MM.1S (cell line): ENCODE data around the gene ZPR1.

ENCODE experiments used
- DNase-seq: peaks from one replicate; pipeline ENCODE4 v3.0.0-alpha.2; 2015
- H2AFZ ChIP-seq: fragments of 300-600 bp; sonication (generic); 2 replicates; pipeline ENCODE4 v1.6.0; 2016; ENCODE audit warnings: antibody characterized with exemption, low read length
- H3F3A ChIP-seq: fragments of 300-600 bp; sonication (generic); 2 replicates; pipeline ENCODE4 v1.6.1; 2016; ENCODE audit warnings: mild to moderate bottlenecking, antibody characterized with exemption, low read length, moderate library complexity, mixed read lengths; ENCODE audit not compliant: insufficient read depth
- H3K27ac ChIP-seq: fragments of 300-600 bp; sonication (generic); 2 replicates; pipeline ENCODE4 v1.5.1; 2016; ENCODE audit warnings: mild to moderate bottlenecking, low read length
- H3K27me3 ChIP-seq: fragments of 300-600 bp; sonication (generic); replicated peaks from 2 replicates; pipeline ENCODE4 v1.6.0; 2016; ENCODE audit warnings: low read length; ENCODE audit not compliant: insufficient read depth
- H3K36me3 ChIP-seq: fragments of 300-600 bp; sonication (generic); replicated peaks from 2 replicates; pipeline ENCODE4 v1.6.1; 2016; ENCODE audit warnings: mild to moderate bottlenecking, low read length, mixed read lengths; ENCODE audit not compliant: insufficient read depth
- H3K4me1 ChIP-seq: fragments of 300-600 bp; sonication (generic); 2 replicates; pipeline ENCODE4 v1.6.1; 2016; ENCODE audit warnings: low read length, mixed read lengths
- H3K4me2 ChIP-seq: fragments of 300-600 bp; sonication (generic); 2 replicates; pipeline ENCODE4 v1.6.0; 2016; ENCODE audit warnings: low read depth, low read length
- H3K4me3 ChIP-seq: fragments of 300-600 bp; sonication (generic); 2 replicates; pipeline ENCODE4 v1.5.1; 2016; ENCODE audit warnings: low read length, mixed read lengths
- H3K79me2 ChIP-seq: fragments of 300-600 bp; sonication (generic); 2 replicates; pipeline ENCODE4 v1.6.1; 2016; ENCODE audit warnings: mixed run types, low read length, mixed read lengths
- H3K9ac ChIP-seq: fragments of 300-600 bp; sonication (generic); 2 replicates; pipeline ENCODE4 v1.6.1; 2016; ENCODE audit warnings: low read length, mixed read lengths
- H3K9me2 ChIP-seq: fragments of 300-600 bp; sonication (generic); replicated peaks from 2 replicates; pipeline ENCODE4 v1.6.1; 2016; ENCODE audit warnings: mild to moderate bottlenecking, low read length, mixed read lengths; ENCODE audit not compliant: insufficient read depth
- H3K9me3 ChIP-seq: fragments of 300-600 bp; sonication (generic); replicated peaks from 2 replicates; pipeline ENCODE4 v1.6.1; 2016; ENCODE audit warnings: mild to moderate bottlenecking, low read length, mixed read lengths; ENCODE audit not compliant: insufficient read depth
- H4K20me1 ChIP-seq: fragments of 300-600 bp; sonication (generic); 2 replicates; pipeline ENCODE4 v1.6.1; 2016; ENCODE audit warnings: mild to moderate bottlenecking, low read length, moderate library complexity, mixed read lengths; ENCODE audit not compliant: insufficient read depth
- CTCF ChIP-seq: fragments of 300-600 bp; sonication (generic); IDR thresholded peaks from 2 replicates; pipeline ENCODE4 v1.5.1; 2016; ENCODE audit warnings: antibody characterized with exemption, low read length, mixed read lengths
- EZH2 ChIP-seq: fragments of 300-600 bp; sonication (generic); optimal IDR thresholded peaks from 2 replicates; pipeline ENCODE3; 2017; ENCODE audit warnings: low read depth, mild to moderate bottlenecking, antibody characterized with exemption, low read length, mixed read lengths
- EZH2phosphoT487 ChIP-seq: fragments of 300-600 bp; sonication (generic); IDR thresholded peaks from 2 replicates; pipeline ENCODE4 v1.6.1; 2018; ENCODE audit warnings: antibody characterized with exemption, low read length

Gene ZPR1

DNA sequence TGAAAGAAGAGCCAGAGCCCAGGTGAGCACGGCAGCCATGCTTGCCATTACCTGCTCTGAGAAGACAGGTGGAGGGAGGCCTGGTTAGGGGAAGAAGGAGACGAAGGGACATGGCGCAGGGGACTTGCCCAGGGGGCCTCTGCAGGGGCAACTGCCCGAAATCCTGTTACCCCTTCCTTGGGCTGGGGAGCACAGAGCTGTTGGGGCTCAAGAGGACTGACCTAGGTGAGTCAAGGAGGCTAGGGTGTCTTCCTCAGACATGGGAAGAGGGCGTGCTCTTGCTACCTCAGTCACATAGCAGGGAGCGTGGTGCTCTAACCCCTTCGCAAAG, 4.0 kb upstream of the ZPR1 start, which contains the start of gene APOA5:
TSS of gene APOA5 (minus strand) at position 67 of the 331 bp plus-strand sequence. CDS start at position 48, 19 bp downstream.
- H3K4me2 ChIP-seq, result peak within 1 kb of the TSS; percentile 86
- H3K9ac ChIP-seq, result no peak within 1 kb of the TSS; the same call in 1 of the 2 replicates
- TF ChIP-seq EZH2phosphoT487, result no peak
- TF ChIP-seq CTCF, result no peak
- no peak for TF ChIP-seq EZH2
- no peaks in the 10 kb centered on the region for H3K36me3 ChIP-seq
- no peaks in the 10 kb centered on the region for H3K9me2 ChIP-seq
- no peaks in the 10 kb centered on the region for H3K27me3 ChIP-seq
- peak within 1 kb of the TSS; percentile 33 for H3K4me3 ChIP-seq
- H3F3A ChIP-seq, result no peaks in the 10 kb centered on the region
- H4K20me1 ChIP-seq, result no peaks in the 10 kb centered on the region
- peaks cover 11% of the 10 kb centered on the region for H3K79me2 ChIP-seq
- H3K27ac ChIP-seq, result no peak within 1 kb of the TSS
- DNase-seq, result no peak
- peak within 1 kb of the TSS; percentile 85 for H2AFZ ChIP-seq
- H3K4me1 ChIP-seq, result peaks cover 11% of the 10 kb centered on the region
- H3K9me3 ChIP-seq, result no peaks in the 10 kb centered on the region

GRCh38 chr11:116791002-116791812, 3.4 kb upstream of the ZPR1 start:
- Histone ChIP-seq H3K4me1 (peaks cover 17% of the 10 kb centered on the region), H3K36me3 (no peaks in the 10 kb centered on the region), H3K27ac (no peak overlapping the region), H3K9me2 (no peaks in the 10 kb centered on the region), H3K4me3 (peak overlapping the region; percentile 33), H2AFZ (peak overlapping the region; percentile 85), H3K9me3 (no peaks in the 10 kb centered on the region), H3K79me2 (peaks cover 17% of the 10 kb centered on the region), H3K9ac (no peak overlapping the region; the same call in 1 of the 2 replicates), H4K20me1 (no peaks in the 10 kb centered on the region), H3F3A (no peaks in the 10 kb centered on the region; the same call in 1 of the 2 replicates), H3K4me2 (peak overlapping the region; percentile 86), H3K27me3 (no peaks in the 10 kb centered on the region)
- TF ChIP-seq CTCF (peak; percentile 88), EZH2 (no peak)
- peak; percentile 70 for DNase-seq

GRCh38 chr11:116790167-116791001, 2.6 kb upstream of the ZPR1 start:
- Histone ChIP-seq H3K9me2 (no peaks in the 10 kb centered on the region), H3F3A (no peaks in the 10 kb centered on the region; the same call in 1 of the 2 replicates), H3K27ac (no peak overlapping the region), H3K9me3 (no peaks in the 10 kb centered on the region), H3K4me3 (no peak overlapping the region), H3K4me2 (peak overlapping the region; percentile 86), H3K9ac (no peak overlapping the region), H3K4me1 (peaks cover 20% of the 10 kb centered on the region), H4K20me1 (no peaks in the 10 kb centered on the region), H2AFZ (peak overlapping the region; percentile 85), H3K27me3 (no peaks in the 10 kb centered on the region), H3K36me3 (no peaks in the 10 kb centered on the region), H3K79me2 (peaks cover 25% of the 10 kb centered on the region)
- DNase-seq, result no peak
- no peak for TF ChIP-seq EZH2
- no peak for TF ChIP-seq EZH2phosphoT487
- TF ChIP-seq CTCF, result no peak
